ENCODE measurements around the gene UTF1. TPM values are rescaled to one million over a fixed set of nuclear protein-coding genes. Genes with fewer than 3 reads are reported as not detected.

Gene UTF1
- total and polyA plus RNA-seq, 2 donors (not counting 1 experiment from before 2014, with no cell fraction given) = 0.10 to 0.25 TPM

GRCh38 chr10:133208466-133208865 lies 21.6 kb upstream of the UTF1 start:
- Mint-ChIP-seq H3K4me3 (no peak overlapping the region), H3K9me3 (ENCODE audit: insufficient read depth) (no peaks in the 10 kb centered on the region), H3K27me3 (peaks cover 4% of the 10 kb centered on the region), H3K27ac (no peak overlapping the region), H3K4me1 (no peaks in the 10 kb centered on the region)
- ATAC-seq (ENCODE audit: low read depth) (no peak), DNase-seq (no peak)
- Histone ChIP-seq H4K20me1 (ENCODE audit: control insufficient read depth, insufficient read depth, low read length, poor library complexity, severe bottlenecking) (no peaks in the 10 kb centered on the region), H3K4me1 (ENCODE audit: control insufficient read depth in 2 of 2, insufficient read depth in 2 of 2, low read length in 2 of 2) (no peaks in the 10 kb centered on the region), H3K4me3 (ENCODE audit: control extremely low read depth in 1 of 5, extremely low read depth in 1 of 5, insufficient read depth in 1 of 5, low read depth in 2 of 5, low read length in 4 of 5) (no peak overlapping the region), H3K4me2 (replicated peaks; ENCODE audit: low read depth, low read length, poor library complexity, severe bottlenecking) (no peak overlapping the region), H3K79me2 (ENCODE audit: control insufficient read depth, insufficient read depth, low read length) (no peaks in the 10 kb centered on the region), H2AFZ (ENCODE audit: insufficient read depth, low read depth, low read length, poor library complexity, severe bottlenecking) (no peak overlapping the region), H3K27ac (ENCODE audit: low read length in 2 of 2) (no peak overlapping the region), H3K9me3 (ENCODE audit: control extremely low read depth in 1 of 3, control insufficient read depth in 2 of 3, insufficient read depth in 1 of 3, low read length in 2 of 3) (peaks cover 0 to 3% (median 0%) of the 10 kb centered on the region in 3 donors), H3K36me3 (replicated peaks in 1 of 2; ENCODE audit: control extremely low read depth in 1 of 2, control insufficient read depth in 1 of 2, extremely low read depth in 1 of 2, insufficient read depth in 2 of 2, low read length in 1 of 2) (no peaks in the 10 kb centered on the region), H3K27me3 (replicated peaks in 1 of 4; ENCODE audit: control extremely low read depth in 1 of 4, control insufficient read depth in 3 of 4, insufficient read depth in 4 of 4, low read length in 3 of 4) (no peaks in the 10 kb centered on the region), H3K9ac (ENCODE audit: low read length) (no peak overlapping the region)
- intact Hi-C loops (cut with micrococcal nuclease) = no loop called here
- TF ChIP-seq CTCF (IDR thresholded peaks at IDR 0.05) (no peak), EZH2 (IDR thresholded peaks at IDR 0.05; ENCODE audit: borderline replicate concordance, insufficient read depth, low read depth, low read length, poor library complexity, severe bottlenecking) (no peak)
- ChIA-PET CTCF (no interaction called here), POLR2A (no interaction called here)
- 93% methylated on average over 17 of the region's 18 CpGs for WGBS (ENCODE audit: insufficient coverage)

- Histone ChIP-seq H2AFZ (ENCODE audit: insufficient read depth, low read depth, low read length, poor library complexity, severe bottlenecking) (no peak overlapping the region), H3K4me1 (ENCODE audit: control insufficient read depth in 2 of 2, insufficient read depth in 2 of 2, low read length in 2 of 2) (no peaks in the 10 kb centered on the region), H3K27ac (ENCODE audit: low read length in 2 of 2) (no peak overlapping the region), H4K20me1 (ENCODE audit: control insufficient read depth, insufficient read depth, low read length, poor library complexity, severe bottlenecking) (no peaks in the 10 kb centered on the region), H3K4me2 (replicated peaks; ENCODE audit: low read depth, low read length, poor library complexity, severe bottlenecking) (no peak overlapping the region), H3K9ac (ENCODE audit: low read length) (no peak overlapping the region), H3K9me3 (ENCODE audit: control extremely low read depth in 1 of 3, control insufficient read depth in 2 of 3, insufficient read depth in 1 of 3, low read length in 2 of 3) (peaks cover 0 to 4% (median 0%) of the 10 kb centered on the region in 3 donors), H3K79me2 (ENCODE audit: control insufficient read depth, insufficient read depth, low read length) (no peaks in the 10 kb centered on the region), H3K36me3 (replicated peaks in 1 of 2; ENCODE audit: control extremely low read depth in 1 of 2, control insufficient read depth in 1 of 2, extremely low read depth in 1 of 2, insufficient read depth in 2 of 2, low read length in 1 of 2) (no peaks in the 10 kb centered on the region), H3K4me3 (ENCODE audit: control extremely low read depth in 1 of 5, extremely low read depth in 1 of 5, insufficient read depth in 1 of 5, low read depth in 2 of 5, low read length in 4 of 5) (no peak overlapping the region), H3K27me3 (replicated peaks in 1 of 4; ENCODE audit: control extremely low read depth in 1 of 4, control insufficient read depth in 3 of 4, insufficient read depth in 4 of 4, low read length in 3 of 4) (no peaks in the 10 kb centered on the region)
- no peak for DNase-seq
- POLR2A ChIA-PET = no interaction called here
- TF ChIP-seq EZH2 (IDR thresholded peaks at IDR 0.05; ENCODE audit: borderline replicate concordance, insufficient read depth, low read depth, low read length, poor library complexity, severe bottlenecking) (no peak), CTCF (IDR thresholded peaks at IDR 0.05) (no peak)
- WGBS (ENCODE audit: insufficient coverage) = 98% methylated on average over 14 of the region's 14 CpGs
- CTCF ChIA-PET = no interaction called here
- H3K27me3 Mint-ChIP-seq = peaks cover 4% of the 10 kb centered on the region
- intact Hi-C loops (cut with micrococcal nuclease) = no loop called here
- no peak for ATAC-seq (ENCODE audit: low read depth)
- H3K27ac Mint-ChIP-seq = no peak overlapping the region
- H3K9me3 Mint-ChIP-seq (ENCODE audit: insufficient read depth) = no peaks in the 10 kb centered on the region
- no peaks in the 10 kb centered on the region for H3K4me1 Mint-ChIP-seq
- no peak overlapping the region for H3K4me3 Mint-ChIP-seq
Measured at GRCh38 chr10:133209117-133209516, 20.9 kb upstream of the UTF1 start.
